Stomach smooth muscle (tissue), 2 donors: ENCODE results near the gene ADGRF3.
"Not testable (repeated sequence)": the region's sequence is repeated elsewhere in the genome, so short reads cannot be mapped to it uniquely, and the experiment has no call there.

ENCODE experiments used
- H3K27ac ChIP-seq: one replicate; pipeline ENCODE4 v1.7.0; 2013; ENCODE audit warnings: mild to moderate bottlenecking, low read length, inconsistent platforms
- H3K27me3 ChIP-seq, 2 donors: one replicate each; pipeline ENCODE4 v1.7.0; 2013; ENCODE audit warnings: low read length in 2 of 2; ENCODE audit not compliant: insufficient read depth in 2 of 2, control insufficient read depth in 1 of 2
- H3K36me3 ChIP-seq, 2 donors: one replicate each; pipeline ENCODE4 v1.7.0; 2013; ENCODE audit warnings: low read length in 2 of 2; ENCODE audit not compliant: control insufficient read depth in 2 of 2, insufficient read depth in 2 of 2
- H3K4me1 ChIP-seq: one replicate; pipeline ENCODE4 v1.7.0; 2013; ENCODE audit warnings: low read length; ENCODE audit not compliant: control insufficient read depth, insufficient read depth
- H3K4me3 ChIP-seq, 2 donors: one replicate each; pipeline ENCODE4 v1.7.0; 2013; ENCODE audit warnings: low read length in 2 of 2
- H3K9ac ChIP-seq, 2 donors: one replicate each; pipeline ENCODE4 v1.7.0; 2013; ENCODE audit warnings: low read length in 2 of 2, mild to moderate bottlenecking in 1 of 2
- H3K9me3 ChIP-seq, 2 donors: one replicate each; pipeline ENCODE4 v1.7.0; 2013; ENCODE audit warnings: low read length in 2 of 2; ENCODE audit not compliant: control insufficient read depth in 2 of 2
- donor health status: healthy.
- donor health status: Pancreatic carcinoma.

ADGRF3 gene

DNA sequence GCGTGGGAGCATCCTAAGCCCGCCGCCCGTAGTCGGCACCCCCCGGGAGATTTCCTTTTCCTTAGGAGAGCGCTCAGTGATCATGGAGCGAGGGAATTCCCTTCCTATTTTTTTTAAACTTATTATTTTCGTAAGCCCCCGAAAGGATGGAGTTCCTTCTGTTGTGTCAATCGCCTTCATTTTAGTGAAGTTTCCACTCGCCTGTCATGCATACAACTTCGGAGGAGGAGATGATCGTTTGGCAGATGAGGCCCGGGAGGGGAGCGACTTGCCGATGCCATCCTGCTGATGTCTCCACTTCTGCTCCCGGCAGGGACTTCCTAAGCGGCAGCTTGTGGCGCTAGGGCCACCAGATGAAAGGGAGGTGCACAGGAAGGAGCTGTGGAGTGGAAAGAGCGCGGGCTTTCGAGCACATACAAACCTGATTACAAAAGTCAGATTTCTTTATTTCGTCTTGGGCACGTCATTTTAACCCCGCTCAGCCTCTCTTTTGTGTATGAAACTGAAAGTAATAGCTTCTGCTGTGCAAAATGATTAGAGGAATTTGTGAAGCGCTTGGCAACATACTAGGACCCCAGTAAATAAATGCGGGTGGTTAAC lies at the start of gene ADGRF3:
ADGRF3 (minus strand) TSS at position 336 of the 600 bp plus-strand sequence. CDS start 555 bp downstream, outside the sequence.
- peak within 1 kb of the TSS; percentile 95 for H3K27ac ChIP-seq
- peaks cover 9% of the 10 kb centered on the region for H3K4me1 ChIP-seq
- peak within 1 kb of the TSS; percentile 96 to 98 for H3K9ac ChIP-seq
- no peaks in the 10 kb centered on the region for H3K36me3 ChIP-seq
- peak within 1 kb of the TSS; percentile 96 to 97 for H3K4me3 ChIP-seq
- H3K27me3 ChIP-seq = no peaks in the 10 kb centered on the region
- H3K9me3 ChIP-seq = no peaks in the 10 kb centered on the region

GRCh38 chr2:26395394-26395793 lies 48.8 kb upstream of the ADGRF3 start:
- Histone ChIP-seq H3K9me3 (no peaks in the 10 kb centered on the region), H3K4me3 (no peak overlapping the region), H3K27ac (no peak overlapping the region), H3K9ac (no peak overlapping the region), H3K27me3 (no peaks in the 10 kb centered on the region), H3K4me1 (no peaks in the 10 kb centered on the region), H3K36me3 (peaks cover 0 to 2% of the 10 kb centered on the region in 2 donors)

DNA sequence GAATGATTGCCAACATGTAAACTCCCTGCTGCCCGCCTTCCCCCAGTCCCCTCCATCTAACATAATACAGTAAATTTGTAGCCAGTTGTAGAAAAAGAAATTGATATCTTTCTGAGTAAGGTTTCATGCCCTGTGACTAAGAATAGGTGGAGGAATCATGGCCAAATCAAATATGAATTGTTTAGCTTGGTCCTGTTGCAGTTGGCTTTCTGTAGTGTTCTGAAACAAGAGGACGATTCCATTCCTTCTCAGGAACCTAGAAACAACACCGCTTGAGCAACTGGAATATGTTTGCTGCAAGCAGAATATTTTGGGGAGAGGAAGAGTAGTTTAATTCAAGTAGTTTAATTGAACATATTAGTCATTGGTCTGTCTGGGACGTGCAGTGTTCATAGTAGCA lies 48.1 kb upstream of the ADGRF3 start:
- H3K36me3 ChIP-seq = peaks cover 0 to 2% of the 10 kb centered on the region in 2 donors
- no peak overlapping the region for H3K27ac ChIP-seq
- H3K4me3 ChIP-seq = no peak overlapping the region
- H3K9me3 ChIP-seq = no peaks in the 10 kb centered on the region
- H3K4me1 ChIP-seq = no peaks in the 10 kb centered on the region
- H3K9ac ChIP-seq = no peak overlapping the region
- H3K27me3 ChIP-seq = no peaks in the 10 kb centered on the region

- Histone ChIP-seq H3K4me1 (no peaks in the 10 kb centered on the region), H3K4me3 (no peak overlapping the region), H3K9me3 (no peaks in the 10 kb centered on the region), H3K9ac (no peak overlapping the region), H3K27ac (no peak overlapping the region), H3K36me3 (peaks cover 4 to 5% of the 10 kb centered on the region in 2 donors), H3K27me3 (no peaks in the 10 kb centered on the region)
These were observed 40.6 kb upstream of the ADGRF3 start for GRCh38 chr2:26387189-26387588.

DNA sequence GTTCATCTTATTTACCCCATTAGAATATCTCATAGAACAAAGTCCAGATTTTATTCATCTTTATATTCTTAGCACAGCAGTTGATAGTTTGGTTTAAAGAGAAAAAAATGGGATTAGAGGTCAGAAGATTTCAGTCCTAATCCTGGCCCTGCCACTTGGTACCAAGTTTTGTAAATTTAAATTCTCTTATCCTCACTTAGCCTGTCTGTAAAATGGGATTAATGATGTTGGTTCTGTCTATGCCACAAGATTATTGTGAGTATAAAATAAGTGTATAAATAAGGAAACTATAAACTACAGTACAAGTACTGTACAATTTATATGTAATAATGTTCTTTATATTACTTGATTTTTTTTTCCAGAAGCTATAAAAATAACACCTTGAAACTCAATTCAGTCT lies 38.0 kb upstream of the ADGRF3 start:
- Histone ChIP-seq H3K4me3 (no peak overlapping the region), H3K9me3 (no peaks in the 10 kb centered on the region)

DNA sequence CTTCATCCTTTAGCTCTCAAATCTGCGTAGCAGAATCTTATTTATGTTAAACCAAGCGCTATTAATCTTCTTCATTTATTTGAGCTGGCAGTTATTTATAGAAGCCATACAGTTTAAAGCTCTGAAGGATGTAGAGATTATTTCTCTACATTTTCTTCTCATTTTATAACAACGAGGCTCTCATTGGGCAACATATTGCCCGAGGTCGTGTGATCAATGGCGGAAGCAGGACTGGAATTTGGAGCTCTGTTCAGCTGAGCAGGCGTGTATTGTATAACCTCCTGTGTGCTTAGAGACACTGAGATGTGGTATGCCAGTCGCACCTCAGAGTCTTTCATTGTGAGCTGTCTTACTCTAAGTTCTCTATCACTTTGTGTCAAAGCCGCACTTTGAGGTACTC lies 37.6 kb upstream of the ADGRF3 start:
- Histone ChIP-seq H3K27me3 (no peaks in the 10 kb centered on the region), H3K4me1 (no peaks in the 10 kb centered on the region), H3K27ac (no peak overlapping the region), H3K4me3 (no peak overlapping the region), H3K36me3 (peaks cover 4 to 5% of the 10 kb centered on the region in 2 donors), H3K9ac (no peak overlapping the region), H3K9me3 (no peaks in the 10 kb centered on the region)

More for the DNA sequence above, 38.0 kb upstream of the ADGRF3 start:
- no peaks in the 10 kb centered on the region for H3K27me3 ChIP-seq
- H3K27ac ChIP-seq = no peak overlapping the region
- no peak overlapping the region for H3K9ac ChIP-seq
- no peaks in the 10 kb centered on the region for H3K4me1 ChIP-seq
- peaks cover 4 to 5% of the 10 kb centered on the region in 2 donors for H3K36me3 ChIP-seq

- Histone ChIP-seq H3K36me3 (peaks cover 5 to 6% of the 10 kb centered on the region in 2 donors), H3K9me3 (no peaks in the 10 kb centered on the region), H3K4me1 (no peaks in the 10 kb centered on the region), H3K9ac (no peak overlapping the region), H3K27me3 (no peaks in the 10 kb centered on the region), H3K4me3 (no peak overlapping the region), H3K27ac (no peak overlapping the region)
These were observed 36.0 kb upstream of the ADGRF3 start for GRCh38 chr2:26382564-26382963.

DNA sequence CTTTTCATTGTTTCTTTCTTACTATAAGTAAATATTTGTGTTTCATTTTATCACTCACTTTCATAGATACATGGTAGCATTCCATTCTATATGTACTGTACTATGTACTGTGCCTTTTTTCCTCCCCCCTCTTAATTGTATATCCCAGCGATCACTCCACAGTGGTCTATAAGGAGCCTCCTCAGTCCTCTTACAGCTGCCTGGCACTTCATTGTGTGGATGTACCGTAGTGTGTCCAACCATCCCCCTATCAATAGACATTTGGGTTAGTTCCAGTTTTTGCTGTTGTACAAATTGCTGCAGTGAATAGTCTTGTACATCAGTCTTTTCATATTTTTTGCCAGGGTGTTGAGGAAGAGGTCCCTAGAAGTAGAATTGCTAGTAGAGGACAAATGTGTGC lies 33.7 kb upstream of the ADGRF3 start:
- Histone ChIP-seq H3K4me1 (no peaks in the 10 kb centered on the region), H3K9ac (no peak overlapping the region), H3K9me3 (no peaks in the 10 kb centered on the region), H3K4me3 (no peak overlapping the region), H3K27me3 (no peaks in the 10 kb centered on the region), H3K27ac (no peak overlapping the region), H3K36me3 (peaks cover 6 to 7% of the 10 kb centered on the region in 2 donors)

DNA sequence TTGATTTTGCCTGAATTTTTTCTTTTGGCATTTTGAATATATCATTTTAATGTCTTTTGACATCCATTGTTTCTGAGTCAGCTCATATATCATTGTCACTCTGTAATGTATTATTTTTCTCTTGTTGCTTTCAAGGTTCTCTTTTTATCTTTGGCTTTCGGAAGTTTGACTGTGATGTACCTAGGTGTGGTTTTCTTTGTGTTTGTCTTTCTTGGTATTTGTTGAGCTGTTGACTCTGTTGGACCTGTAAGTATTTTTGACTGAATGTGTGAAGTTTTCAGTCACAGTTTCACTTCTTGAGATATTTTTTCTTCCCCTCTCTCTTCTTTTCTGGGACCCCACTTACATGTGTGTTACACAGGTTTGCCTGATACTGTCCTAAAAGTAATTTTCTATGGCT lies 30.2 kb upstream of the ADGRF3 start:
- no peak overlapping the region for H3K27ac ChIP-seq
- no peak overlapping the region for H3K4me3 ChIP-seq
- peaks cover 7 to 11% of the 10 kb centered on the region in 2 donors for H3K36me3 ChIP-seq
- H3K4me1 ChIP-seq = no peaks in the 10 kb centered on the region
- no peaks in the 10 kb centered on the region for H3K9me3 ChIP-seq
- H3K9ac ChIP-seq = no peak overlapping the region
- no peaks in the 10 kb centered on the region for H3K27me3 ChIP-seq

GRCh38 chr2:26370909-26371308 lies 24.3 kb upstream of the ADGRF3 start:
- H3K4me1 ChIP-seq, H3K9me3 ChIP-seq: not testable (repeated sequence)
- peaks cover 9 to 21% of the 10 kb centered on the region in 2 donors for H3K36me3 ChIP-seq

GRCh38 chr2:26369664-26370063 lies 23.1 kb upstream of the ADGRF3 start:
- peaks cover 7 to 19% of the 10 kb centered on the region in 2 donors for H3K36me3 ChIP-seq
- H3K9ac ChIP-seq, H3K27me3 ChIP-seq, H3K27ac ChIP-seq, H3K9me3 ChIP-seq, H3K4me1 ChIP-seq, H3K4me3 ChIP-seq: not testable (repeated sequence)

More at GRCh38 chr2:26370909-26371308, 24.3 kb upstream of the ADGRF3 start:
- H3K9ac ChIP-seq, H3K27me3 ChIP-seq, H3K27ac ChIP-seq, H3K4me3 ChIP-seq: not testable (repeated sequence)
